Motor neuron (in vitro differentiated cells): ENCODE measurements around the gene INHBB. TPM values are rescaled to one million over a fixed set of nuclear protein-coding genes. Genes with fewer than 3 reads are reported as not detected.
"Not testable (repeated sequence)": the region's sequence is repeated elsewhere in the genome, so short reads cannot be mapped to it uniquely, and the experiment has no call there.

Source experiments
- ATAC-seq, 8 experiments: fragments of 200-7000 bp; cut with Tn5 transposase; replicated peaks in 6 of 8; 2 replicates each; pipeline ENCODE4 v1.8.0; 2021; ENCODE audit warnings: mild to moderate bottlenecking in 8 of 8, moderate library complexity in 8 of 8
- H3K27ac ChIP-seq, 2 donors: fragments of 250-450 bp; sonication (Bioruptor Pico); 2 replicates each; pipeline ENCODE4 v1.9.0; 2021; ENCODE audit warnings: antibody characterized with exemption in 2 of 2, mild to moderate bottlenecking in 2 of 2, moderate library complexity in 1 of 2
- H3K4me1 ChIP-seq, 2 donors: fragments of 250-450 bp; sonication (Bioruptor Pico); replicated peaks in 1 of 2; 2 replicates each; pipeline ENCODE4 v1.6.1; 2021; ENCODE audit warnings: antibody characterized with exemption in 2 of 2, mild to moderate bottlenecking in 2 of 2, moderate library complexity in 1 of 2
- H3K4me3 ChIP-seq, 5 donors: fragments of 250-450 bp; sonication (Bioruptor Pico); 2 replicates each; pipeline ENCODE4 v1.9.0; 2021; ENCODE audit warnings: antibody characterized with exemption in 5 of 5, mild to moderate bottlenecking in 5 of 5, moderate library complexity in 4 of 5
- WGBS, 10 experiments: fragments of 450-650 bp; shearing (Covaris generic); methylation state at CpG; one replicate each; pipeline ENCODE4 v1.0.0; 2022; 5-methylcytosine and 5-hydroxymethylcytosine counted together
- in situ Hi-C, 9 experiments: fragments of 400-800 bp; cut with MboI; loops; one replicate each; pipeline ENCODE4 v1.15.0; 2021; ENCODE audit warnings: low sequenced_read_pairs in 9 of 9, low pct_unique_long_range_greater_than_20kb in 2 of 9; ENCODE audit not compliant: unreplicated experiment in 9 of 9
- total RNA-seq, 8 experiments: library from RNA; unstranded; fragments of 300-600 nt; gene quantifications; 2 replicates each; pipeline versions ENCODE4 v1.2.3 to v1.2.4, GENCODE V29; 2022

Gene INHBB
- total RNA-seq, 8 experiments from 2014 or later: 0.09 to 14.4 (median 1.5) TPM

DNA sequence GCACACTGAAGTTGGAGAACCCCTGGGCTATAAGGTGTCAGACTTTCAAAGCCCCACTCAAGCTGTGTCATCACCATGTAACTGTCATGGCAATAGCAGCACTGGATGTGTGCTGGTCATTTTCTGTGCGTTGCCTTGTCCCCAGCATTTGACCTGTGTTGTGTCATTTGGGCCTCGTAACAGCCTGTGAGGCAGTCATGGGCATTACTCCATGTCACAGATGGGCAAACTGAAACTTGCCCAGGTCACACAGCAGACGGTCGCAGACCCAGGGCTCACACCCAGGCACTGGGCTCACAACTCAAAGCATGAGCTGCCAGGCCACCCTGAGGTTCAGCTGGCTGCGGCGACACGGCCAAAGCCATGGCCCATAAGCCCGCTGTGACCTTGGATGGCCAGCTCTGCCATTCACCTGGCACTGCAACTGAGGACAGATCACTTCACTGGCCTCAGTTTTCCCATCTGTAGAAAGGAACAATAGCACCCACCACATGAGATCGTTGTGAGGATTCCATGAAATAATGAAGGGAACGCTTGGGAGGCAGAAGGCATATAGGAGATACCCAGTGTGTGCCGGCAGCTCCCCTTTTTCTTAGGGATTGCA is 36.7 kb downstream of the INHBB start:
- Histone ChIP-seq H3K27ac (no peak overlapping the region), H3K4me3 (no peak overlapping the region), H3K4me1 (peaks cover 18 to 21% of the 10 kb centered on the region in 2 donors)
- WGBS, 10 experiments: 35 to 100% (median 50%) methylated on average over 1 to 9 of the region's 11 CpGs; no CpG with 5 or more reads in 5 of the 10 experiments
- no peak for ATAC-seq
- in situ Hi-C loops: no loop called here

DNA sequence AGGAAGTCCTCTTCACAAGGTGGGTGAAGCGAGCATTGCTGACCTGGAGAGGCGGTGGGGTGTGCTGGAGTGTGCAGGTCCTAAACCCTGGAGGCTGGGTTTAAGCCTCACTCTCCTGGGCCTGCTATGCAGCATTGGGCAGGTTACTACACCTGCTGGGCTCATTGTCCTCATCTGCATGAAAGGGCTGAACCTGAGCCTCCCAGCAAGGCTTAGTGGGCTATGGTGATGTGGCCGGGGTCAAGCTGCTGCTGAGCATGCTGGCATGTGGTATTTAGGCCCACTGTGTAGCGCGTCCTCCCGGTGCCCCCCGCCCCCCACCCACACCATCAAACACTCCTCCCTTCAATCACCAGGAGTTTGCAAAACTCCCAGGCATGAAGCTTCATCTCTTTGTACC is 37.3 kb downstream of the INHBB start:
- ATAC-seq: no peak
- no peak overlapping the region for H3K27ac ChIP-seq
- H3K4me1 ChIP-seq: peaks cover 18 to 21% of the 10 kb centered on the region in 2 donors
- H3K4me3 ChIP-seq: no peak overlapping the region
- in situ Hi-C loops: no loop called here
- WGBS, 10 experiments: 100% methylated on average over 1 to 3 of the region's 7 CpGs; no CpG with 5 or more reads in 8 of the 10 experiments

DNA sequence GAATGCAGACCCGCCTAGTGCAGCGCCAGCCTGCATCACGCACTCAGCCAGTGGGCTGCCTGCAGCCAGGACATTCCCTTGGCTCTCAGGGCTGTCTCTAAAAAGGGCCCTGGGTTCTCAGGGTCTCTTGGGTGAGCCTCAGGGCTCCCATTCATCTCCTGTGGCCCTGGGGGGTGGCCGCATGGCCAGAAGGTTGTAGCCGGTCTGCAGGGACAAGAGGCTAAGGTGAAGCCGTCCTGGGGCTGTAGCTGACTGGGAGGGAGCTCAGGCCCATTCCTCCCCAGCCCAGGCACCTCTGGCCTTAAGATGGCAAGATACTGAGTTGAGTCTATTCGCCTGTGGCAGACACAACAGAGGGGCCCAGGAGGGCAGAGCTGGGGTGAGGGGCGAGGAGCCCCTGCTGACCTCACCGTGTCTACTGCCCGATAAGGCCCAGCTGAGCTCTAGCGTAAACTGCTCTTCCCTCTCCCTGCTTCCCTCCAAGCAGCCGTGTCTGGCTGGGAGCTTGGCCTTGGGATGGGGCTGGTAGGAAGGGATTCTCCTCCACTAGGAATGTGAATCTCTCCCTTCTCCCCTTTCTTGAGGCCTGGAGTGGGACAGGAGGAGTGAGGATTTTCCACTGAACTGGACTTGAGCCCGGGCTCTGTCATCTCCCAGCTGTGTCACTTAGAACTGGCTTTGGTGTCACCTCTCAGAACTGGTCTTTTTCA is 37.9 kb downstream of the INHBB start:
- ATAC-seq: peak in 5 of 8 experiments; percentile 20 to 31 (median 25)
- H3K27ac ChIP-seq: no peak overlapping the region
- WGBS, 10 experiments: 50 to 93% (median 79%) methylated on average over 1 to 3 of the region's 13 CpGs; no CpG with 5 or more reads in 6 of the 10 experiments
- in situ Hi-C loops: no loop called here
- no peak overlapping the region for H3K4me3 ChIP-seq
- H3K4me1 ChIP-seq: peaks cover 18 to 21% of the 10 kb centered on the region in 2 donors

DNA sequence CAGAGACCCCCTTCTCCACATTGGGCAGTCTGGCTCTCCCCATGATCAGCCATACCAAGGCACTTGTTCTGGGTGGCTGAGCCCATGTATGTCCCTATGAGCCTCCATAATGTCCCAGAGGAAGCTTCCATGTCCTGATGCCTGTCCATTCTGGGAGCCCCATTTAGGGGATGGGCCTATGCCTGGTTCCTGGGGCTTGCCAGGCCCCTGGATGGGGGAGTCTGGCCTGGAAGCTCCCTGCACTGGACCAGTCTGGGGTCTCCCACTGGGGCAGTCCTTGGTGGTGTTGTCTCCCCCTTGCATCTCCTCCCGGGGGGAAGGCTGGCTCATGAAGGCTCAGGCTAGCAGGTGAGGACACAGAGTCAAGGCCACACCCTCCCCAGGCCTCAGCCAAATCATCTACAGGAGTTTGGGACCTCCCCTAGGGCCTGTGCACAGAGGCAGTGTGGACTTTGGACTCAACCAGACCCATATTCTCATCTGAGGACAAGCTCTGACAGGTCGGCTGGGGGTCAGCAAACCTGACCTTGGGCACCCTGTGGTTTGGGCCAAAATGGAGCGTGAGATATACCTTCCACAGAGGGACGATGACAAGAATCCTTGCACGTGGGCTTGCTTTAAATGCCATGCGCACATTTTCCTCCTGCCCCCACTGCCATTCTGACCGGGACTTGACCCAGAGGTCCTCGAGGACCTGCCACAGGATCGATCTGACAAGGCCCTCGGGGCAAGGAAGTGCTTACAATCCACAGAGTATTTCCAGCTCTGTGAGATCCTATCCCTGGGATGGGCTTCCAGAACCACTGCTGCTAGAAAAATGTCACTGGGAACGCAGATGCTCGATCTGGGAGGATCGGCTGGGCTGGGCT is 38.8 kb downstream of the INHBB start:
- WGBS, 10 experiments: 25 to 90% (median 67%) methylated on average over 2 to 9 of the region's 13 CpGs; no CpG with 5 or more reads in 4 of the 10 experiments
- Histone ChIP-seq H3K4me1 (peaks cover 18 to 21% of the 10 kb centered on the region in 2 donors), H3K27ac (no peak overlapping the region), H3K4me3 (no peak overlapping the region)
- in situ Hi-C loops: no loop called here
- ATAC-seq: peak in 5 of 8 experiments; percentile 5 to 30 (median 8)

DNA sequence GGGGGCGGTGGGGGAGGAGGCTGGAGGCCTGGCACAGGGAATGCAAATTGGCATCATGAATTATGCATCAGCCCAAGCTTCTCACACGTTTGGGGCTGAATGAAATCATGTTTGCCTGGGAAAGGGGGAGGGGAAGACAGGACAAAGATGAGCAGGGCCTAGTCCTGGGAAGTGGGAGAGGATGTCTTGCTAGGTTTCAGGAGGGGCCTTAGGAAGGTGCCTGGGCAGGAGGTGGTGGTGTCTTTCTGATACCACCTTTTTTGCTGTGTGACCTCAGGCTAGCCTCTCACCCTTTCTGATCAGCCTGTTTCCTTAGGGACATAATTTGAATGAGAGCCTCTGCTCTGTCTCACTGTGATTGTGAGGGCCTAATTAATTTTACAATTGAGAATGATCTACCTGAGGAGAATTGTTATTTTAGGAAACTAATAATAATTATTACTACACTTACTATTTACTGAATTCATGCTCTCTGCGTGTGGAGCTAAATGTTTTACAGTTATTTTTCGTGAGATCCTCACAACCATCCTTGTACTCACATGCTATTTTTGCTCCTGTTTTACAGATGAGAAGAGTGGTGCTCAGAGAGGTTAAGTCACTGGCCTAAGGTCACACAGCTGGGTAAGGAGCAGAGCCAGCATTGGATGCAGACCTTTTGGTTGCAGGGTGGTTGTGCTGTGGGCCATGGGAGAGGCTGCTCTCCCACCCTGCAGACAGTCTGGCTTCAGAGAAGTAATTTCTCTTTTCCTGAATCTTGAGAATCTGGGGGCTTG is 39.6 kb downstream of the INHBB start:
- H3K4me1 ChIP-seq: peaks cover 18 to 21% of the 10 kb centered on the region in 2 donors
- no peak overlapping the region for H3K4me3 ChIP-seq
- ATAC-seq: peak; percentile 53 to 95 (median 90)
- 0 to 100% (median 84%) methylated on average over 1 to 2 of the region's 4 CpGs; no CpG with 5 or more reads in 3 of the 10 experiments for WGBS, 10 experiments
- in situ Hi-C loops: no loop called here
- H3K27ac ChIP-seq: no peak overlapping the region

DNA sequence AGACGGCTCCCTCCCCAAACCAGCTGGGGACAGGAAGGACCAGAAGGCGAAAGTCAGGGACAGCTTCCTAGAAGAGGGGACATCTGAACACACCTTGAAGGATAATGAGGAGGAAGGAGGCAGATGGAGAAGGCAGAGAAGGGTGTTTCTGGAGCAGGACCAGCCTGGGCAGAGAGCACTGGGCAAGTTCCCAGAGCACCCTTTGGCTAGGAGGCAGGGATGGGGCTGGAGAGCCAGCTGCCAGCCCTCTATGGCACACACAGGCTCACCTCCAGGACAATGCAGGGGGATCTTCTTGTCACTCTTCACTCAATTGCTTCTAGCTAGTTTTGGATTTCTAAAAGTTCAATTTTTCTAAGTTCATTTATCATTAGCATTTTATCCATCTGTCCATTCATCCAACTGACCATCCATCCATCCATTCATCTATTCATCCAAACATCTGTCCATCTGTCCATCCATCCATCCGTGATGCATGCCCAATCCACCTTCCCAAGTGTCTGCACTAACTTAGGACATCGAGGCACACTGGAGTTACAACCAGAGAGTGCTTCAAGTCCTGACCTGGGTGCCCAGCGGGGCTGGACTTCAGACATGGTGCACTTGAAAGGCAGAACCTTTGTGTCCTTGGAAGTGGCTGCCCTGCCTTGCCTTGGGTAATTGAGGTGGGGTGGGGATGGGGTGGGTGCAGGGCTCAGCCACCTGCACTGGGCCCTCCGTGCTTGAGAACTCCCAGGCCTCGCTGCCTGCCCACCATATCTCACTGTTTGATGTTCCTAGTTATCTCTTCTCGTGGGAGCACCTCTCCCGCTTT is 42.5 kb downstream of the INHBB start:
- 40 to 100% (median 90%) methylated on average over 1 to 5 of the region's 9 CpGs; no CpG with 5 or more reads in 3 of the 10 experiments for WGBS, 10 experiments

DNA sequence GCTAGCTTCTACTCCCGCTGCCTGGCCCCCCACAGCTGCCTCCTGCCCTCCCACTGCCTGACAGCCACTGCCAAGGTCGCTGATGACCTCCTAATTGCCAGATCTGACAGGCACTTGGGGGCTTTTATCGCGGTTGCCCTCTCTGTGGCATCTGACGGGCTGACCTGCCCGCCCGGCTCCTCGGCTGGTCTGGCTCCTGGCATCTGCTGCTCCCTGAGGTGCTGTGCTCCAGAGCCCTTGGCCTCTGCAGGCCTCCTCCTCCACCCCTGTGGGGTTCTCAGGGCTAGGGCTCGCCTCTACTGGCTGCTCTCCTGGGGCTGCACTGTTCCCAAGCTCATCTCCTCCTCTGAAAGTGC is 43.1 kb downstream of the INHBB start:
- WGBS, 10 experiments: 0 to 91% (median 71%) methylated on average over 1 to 4 of the region's 9 CpGs; no CpG with 5 or more reads in 6 of the 10 experiments
- ATAC-seq: no peak
- Histone ChIP-seq H3K4me1 (peaks cover 15 to 18% of the 10 kb centered on the region in 2 donors), H3K27ac (no peak overlapping the region), H3K4me3 (no peak overlapping the region)
- in situ Hi-C loops: no loop called here

More for the DNA sequence above, 42.5 kb downstream of the INHBB start:
- ATAC-seq: no peak
- Histone ChIP-seq H3K4me1 (peaks cover 18 to 21% of the 10 kb centered on the region in 2 donors), H3K4me3 (no peak overlapping the region), H3K27ac (no peak overlapping the region)
- in situ Hi-C loops: no loop called here

DNA sequence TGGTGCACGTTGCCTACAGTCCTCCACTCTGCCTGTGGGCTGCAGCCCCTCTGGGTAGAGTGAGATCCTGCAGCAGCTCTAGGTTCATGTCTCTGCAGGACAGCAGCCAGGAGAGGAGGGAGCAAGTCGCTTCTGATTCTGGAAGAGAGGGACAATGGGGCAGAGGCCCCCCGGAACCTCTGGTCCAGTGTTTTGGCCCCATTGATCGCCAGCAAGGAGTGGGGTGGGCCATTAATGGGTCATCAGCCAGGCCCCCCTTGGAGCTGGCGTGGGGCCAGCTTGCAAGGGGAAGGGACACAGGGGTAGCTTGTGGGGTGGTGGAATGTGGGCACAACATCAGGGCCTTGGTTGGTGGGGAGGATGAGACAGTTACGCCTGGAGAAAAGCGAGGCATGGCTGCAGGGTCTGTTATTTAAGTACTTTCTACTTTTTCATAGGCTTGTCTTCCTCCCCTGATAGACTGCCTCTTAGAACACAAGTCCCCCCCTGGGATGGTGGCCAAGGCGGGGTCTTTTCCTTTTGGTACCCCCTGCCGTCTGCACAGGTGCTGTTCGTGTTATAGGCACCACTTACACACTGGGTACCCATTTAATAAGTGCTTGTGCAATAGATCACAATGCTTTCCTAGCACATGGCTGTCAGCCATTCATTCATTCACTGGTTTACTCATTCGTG is 44.6 kb downstream of the INHBB start:
- Histone ChIP-seq H3K4me1 (peaks cover 3 to 9% of the 10 kb centered on the region in 2 donors), H3K4me3 (no peak overlapping the region), H3K27ac (no peak overlapping the region)
- in situ Hi-C loops: no loop called here
- ATAC-seq: no peak
- 0 to 100% (median 65%) methylated on average over 1 to 6 of the region's 11 CpGs; no CpG with 5 or more reads in 2 of the 10 experiments for WGBS, 10 experiments

DNA sequence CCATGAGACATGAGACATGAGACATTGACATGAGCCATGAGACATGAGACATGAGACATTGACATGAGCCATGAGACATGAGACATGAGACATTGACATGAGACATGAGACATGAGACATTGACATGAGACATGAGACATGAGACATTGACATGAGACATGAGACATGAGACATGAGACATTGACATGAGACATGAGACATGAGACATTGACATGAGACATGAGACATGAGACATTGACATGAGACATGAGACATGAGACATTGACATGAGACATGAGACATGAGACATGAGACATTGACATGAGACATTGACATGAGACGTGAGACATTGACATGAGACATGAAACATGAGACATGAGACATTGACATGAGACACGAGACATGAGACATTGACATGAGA is 45.4 kb downstream of the INHBB start:
- in situ Hi-C loops, H3K27ac ChIP-seq, ATAC-seq, H3K4me3 ChIP-seq: not testable (repeated sequence)
- peaks cover 9 to 13% of the 10 kb centered on the region in 2 donors for H3K4me1 ChIP-seq
- WGBS, 10 experiments: 43 to 83% (median 58%) methylated on average over 1 to 2 of the region's 2 CpGs; no CpG with 5 or more reads in 6 of the 10 experiments

DNA sequence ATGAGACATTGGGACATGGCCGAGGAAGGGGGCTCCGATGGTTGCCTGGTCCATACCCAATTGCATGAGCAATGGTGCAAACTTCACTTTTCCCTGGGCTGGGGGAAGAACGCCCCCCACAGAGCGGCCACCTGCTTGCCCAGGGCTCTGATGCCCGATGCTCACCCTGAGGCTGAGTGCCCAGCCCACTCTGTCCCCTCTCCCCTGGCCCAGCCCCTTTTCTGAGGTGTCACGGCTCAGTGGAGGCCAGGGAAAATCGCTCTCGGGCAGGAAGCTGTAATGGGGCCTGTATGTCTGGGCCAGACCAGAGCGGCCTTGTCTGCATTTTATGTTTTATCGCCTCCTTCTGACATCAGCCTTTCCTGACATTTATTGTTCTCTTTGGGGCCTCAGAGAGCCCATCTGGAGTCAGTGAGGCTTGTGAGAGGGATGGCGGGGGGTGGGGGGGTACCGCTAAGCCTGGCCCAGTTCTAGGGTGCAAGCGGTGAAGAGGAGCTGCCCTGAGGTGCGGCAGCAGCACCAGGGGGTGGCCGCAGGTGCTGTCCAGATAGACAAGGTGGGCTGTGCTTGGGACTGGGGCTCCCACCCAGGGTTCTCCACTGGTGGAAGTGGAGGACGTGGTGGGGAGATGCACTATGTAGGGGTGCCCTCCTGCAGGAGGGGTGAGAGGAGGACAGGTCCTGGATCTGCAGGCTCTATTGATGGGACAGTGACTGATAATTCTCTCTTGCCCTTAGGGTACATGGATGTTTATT is 46.2 kb downstream of the INHBB start:
- peak in 2 of 8 experiments; percentile 2 to 15 for ATAC-seq
- in situ Hi-C loops: no loop called here
- 39 to 100% (median 60%) methylated on average over 1 to 3 of the region's 16 CpGs; no CpG with 5 or more reads in 7 of the 10 experiments for WGBS, 10 experiments
- no peak overlapping the region for H3K4me3 ChIP-seq
- H3K27ac ChIP-seq: no peak overlapping the region
- peaks cover 11 to 20% of the 10 kb centered on the region in 2 donors for H3K4me1 ChIP-seq

DNA sequence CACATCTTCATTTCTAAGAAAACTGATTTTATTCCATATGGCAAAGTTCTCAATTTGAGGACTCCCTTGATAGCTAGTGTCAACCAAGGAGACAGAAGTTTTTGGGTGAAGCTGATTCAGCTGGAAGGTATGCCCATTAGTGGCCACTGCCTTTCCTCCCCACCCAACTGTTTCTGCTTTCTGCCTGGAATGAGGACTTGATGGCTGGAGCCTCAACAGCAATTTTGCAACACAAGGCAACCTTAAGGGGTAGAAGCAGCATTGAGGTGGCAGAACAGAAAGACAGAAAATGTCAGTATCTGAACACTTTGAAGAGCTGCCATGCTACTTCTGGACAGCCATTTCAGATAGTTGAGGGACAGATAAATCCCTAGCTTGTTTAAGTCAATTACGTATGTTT is 47.0 kb downstream of the INHBB start:
- 100% methylated on average over 1 of the region's 1 CpG; no CpG with 5 or more reads in 5 of the 10 experiments for WGBS, 10 experiments
- Histone ChIP-seq H3K4me3 (no peak overlapping the region), H3K27ac (no peak overlapping the region), H3K4me1 (peaks cover 15 to 28% of the 10 kb centered on the region in 2 donors)
- no peak for ATAC-seq
- in situ Hi-C loops: no loop called here
